ENCODE data around the gene RRP15.

RRP15 gene

GRCh38 chr1:218364028-218364710 lies 79.1 kb downstream of the RRP15 start:
- FAIRE-seq, result no peak

GRCh38 chr1:218365226-218365999 lies 80.3 kb downstream of the RRP15 start:
- no peak for FAIRE-seq

GRCh38 chr1:218366322-218367052 lies 81.4 kb downstream of the RRP15 start:
- FAIRE-seq, result no peak

GRCh38 chr1:218367118-218367517 lies 82.0 kb downstream of the RRP15 start:
- FAIRE-seq, result no peak

GRCh38 chr1:218368686-218369085 lies 83.6 kb downstream of the RRP15 start:
- FAIRE-seq, result no peak

DNA sequence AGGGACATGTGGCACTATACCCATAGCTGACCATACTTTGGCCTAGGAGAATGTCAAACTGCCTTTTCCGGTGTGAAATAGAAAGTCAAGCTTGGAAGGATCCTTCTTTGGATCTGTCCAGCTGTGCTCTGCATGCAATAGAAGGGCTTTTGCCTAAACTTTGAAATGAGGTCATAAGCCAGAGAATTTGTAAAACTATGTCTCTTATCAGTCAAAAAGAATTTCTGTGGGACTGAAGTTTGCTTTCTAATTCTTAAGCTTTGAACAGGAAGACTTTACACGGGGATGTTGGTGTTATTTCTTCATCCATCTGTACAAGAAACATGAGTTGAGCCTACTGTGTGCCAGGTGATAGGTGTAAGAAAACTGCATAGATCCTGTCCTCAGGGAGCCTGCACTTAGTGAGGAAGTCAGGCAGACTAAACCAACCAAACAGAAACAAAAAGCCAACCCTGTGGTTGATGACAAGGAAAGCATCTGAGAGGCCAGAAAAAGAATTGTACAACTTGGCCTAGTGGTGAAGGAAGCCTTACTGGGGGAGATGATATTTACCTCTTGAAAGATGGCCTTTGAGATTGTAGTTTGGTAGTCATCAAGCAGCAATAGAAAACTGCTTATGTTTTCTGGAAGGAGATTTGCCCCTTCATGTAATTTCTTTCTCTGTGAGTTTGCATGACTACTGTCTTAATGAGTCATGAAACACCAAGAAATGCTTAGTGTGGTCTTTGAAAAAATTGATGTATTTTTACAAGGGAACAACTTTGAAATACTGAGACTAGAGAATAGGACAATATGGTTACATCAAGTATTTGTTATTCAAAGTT lies 84.8 kb downstream of the RRP15 start:
- FAIRE-seq, result no peak

- no peak for FAIRE-seq
Measured at GRCh38 chr1:218371927-218372672, 87.0 kb downstream of the RRP15 start.

- FAIRE-seq, result no peak
Measured at GRCh38 chr1:218374401-218375353, 89.6 kb downstream of the RRP15 start.

GRCh38 chr1:218376722-218377121 lies 91.6 kb downstream of the RRP15 start:
- no peak for FAIRE-seq

DNA sequence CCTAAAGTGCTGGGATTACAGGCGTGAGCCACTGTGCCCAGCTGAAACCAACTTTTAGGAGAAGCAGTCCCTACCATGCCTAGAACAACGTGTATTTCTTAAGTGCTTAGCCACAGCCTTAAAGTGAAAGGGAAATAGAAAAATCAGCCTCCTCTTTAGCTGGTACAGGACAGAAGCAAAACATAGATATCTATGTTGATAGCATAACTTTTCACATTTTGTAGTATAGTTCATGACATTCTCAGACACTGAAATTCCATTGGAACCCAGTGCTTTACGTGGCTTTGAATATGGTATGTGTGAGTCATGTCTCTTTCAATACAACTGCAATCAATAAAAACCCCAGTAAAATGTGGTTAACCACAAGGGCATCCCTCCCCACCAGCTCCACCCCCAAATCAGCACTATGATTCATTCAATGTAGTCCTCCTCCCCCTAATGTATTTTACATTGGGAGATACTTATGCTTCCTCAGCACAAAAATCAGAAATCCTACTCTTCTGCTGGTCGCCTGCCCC lies 92.1 kb downstream of the RRP15 start:
- FAIRE-seq, result no peak

DNA sequence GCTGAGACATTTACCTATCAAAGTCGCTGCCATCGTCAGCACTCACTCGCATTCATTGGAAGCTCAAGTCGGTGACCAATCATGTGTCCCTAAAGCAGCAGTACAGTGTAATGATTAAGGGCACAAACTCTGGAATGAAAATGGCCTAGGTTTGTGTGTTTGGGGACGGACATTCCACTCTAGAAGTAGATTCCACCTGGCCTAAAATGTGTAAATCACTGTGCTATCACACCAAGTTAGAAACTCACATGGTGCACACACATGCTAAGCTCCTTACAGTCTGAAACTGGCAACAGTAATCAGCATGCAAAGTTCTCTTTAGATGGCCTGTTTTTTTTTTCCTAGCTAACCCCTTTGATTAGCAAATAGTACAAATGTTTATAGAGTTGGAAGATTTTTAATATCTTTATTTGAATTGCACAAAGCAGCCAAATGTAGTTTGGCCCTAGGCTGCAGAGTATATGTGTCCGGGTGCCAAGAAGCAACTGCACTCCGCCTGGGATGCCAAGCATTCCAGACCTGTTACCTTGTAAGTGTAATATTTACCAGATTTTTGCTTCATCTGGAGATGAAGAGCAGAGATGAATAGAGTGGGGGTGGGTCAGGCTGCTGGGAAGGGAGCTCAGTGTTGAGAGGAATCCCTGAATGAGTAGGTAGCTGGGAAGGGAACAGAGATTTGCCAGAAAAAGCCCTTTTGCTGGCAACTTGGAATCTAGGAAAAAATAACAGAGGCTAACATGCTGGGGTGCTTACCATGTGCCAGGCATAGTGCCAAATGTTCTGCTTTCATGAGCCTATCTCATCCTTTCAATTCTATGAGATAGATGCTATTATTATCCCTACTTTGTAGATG lies 95.3 kb downstream of the RRP15 start:
- no peak for FAIRE-seq

DNA sequence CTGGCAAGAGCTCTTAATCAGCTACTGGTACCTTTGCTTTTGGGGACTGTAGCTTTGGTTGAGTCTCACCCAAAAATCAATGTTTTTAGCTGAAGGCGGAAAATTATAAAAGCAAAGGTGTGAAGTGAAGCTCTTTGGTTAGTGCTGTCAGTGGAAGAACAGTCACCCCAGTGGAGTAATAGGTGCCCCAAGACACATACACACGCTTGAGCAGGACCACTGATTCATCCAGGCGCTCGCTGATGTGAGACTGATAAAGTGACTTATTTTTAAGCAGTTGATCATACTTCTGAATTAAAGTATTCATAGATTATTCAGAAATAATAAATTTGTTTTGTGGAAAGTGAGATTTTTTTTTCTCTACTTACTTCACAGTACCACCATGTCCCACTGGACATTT lies 97.2 kb downstream of the RRP15 start:
- no peak for FAIRE-seq

DNA sequence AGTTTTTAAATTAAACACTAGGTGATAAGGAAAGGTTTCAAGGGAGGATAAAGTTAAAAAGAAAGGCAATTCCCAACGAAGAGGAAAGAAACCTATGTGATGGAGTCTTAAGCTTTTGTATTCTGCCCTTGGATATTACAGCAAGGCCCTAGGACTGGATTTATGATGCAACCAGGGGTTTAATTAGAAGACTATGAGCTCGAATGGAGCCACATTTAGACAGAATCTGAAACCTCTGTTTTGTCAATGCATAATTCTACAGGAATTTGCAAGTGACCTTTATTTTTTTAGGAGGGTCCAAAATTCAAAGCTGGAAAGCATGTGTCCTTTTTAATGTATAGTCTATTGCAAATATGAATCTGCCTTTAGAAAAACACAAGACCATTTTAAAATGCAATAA lies 98.0 kb downstream of the RRP15 start:
- FAIRE-seq, result no peak

GRCh38 chr1:218383681-218384080 lies 98.6 kb downstream of the RRP15 start:
- FAIRE-seq, result no peak

DNA sequence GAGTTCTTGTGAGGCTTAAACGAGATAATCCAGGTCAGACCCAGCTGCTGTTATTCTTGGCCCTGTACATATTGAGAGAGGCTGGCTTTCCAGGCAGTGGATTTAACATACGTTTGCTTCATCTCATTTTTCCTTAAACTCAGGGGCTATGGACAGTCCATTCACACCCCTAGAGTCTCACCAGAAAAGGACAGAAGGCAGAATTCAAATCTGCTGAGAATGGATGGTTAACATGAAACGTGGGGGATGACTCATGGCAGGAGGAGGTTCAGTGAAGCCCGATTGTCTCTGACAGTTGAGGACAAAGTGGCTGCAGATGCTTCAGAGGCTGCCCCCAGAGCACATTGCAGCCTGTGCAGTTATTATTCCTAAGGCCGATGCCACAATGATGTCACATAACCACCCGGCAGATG lies 99.5 kb downstream of the RRP15 start:
- FAIRE-seq, result no peak
